A204.1 (cell line): ENCODE measurements around the gene PID1.

Experiments used
- FAIRE-seq: peaks from 2 replicates; lab custom pipeline; 2012; peaks lifted over from hg19 to GRCh38; lab: Jason Lieb, UNC

PID1 gene

DNA sequence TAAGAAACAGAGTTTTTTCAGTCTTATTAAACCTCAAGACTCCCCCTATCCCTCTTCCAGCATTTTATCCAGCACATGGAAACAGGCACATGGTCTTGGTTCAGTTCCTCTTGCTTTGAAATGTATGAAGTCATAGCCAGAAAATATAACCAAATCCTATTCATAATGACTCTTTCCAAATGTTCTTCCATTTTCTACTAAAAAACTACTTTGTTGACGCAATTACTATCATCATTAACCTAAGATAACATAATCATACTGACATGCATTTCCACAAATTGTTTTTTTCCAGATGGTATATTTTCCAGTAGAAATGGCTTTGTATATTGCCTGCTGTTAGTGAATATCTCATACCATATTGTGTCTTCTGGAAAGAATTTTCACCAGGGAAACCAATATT is 261.3 kb downstream of the PID1 start:
- no peak for FAIRE-seq

DNA sequence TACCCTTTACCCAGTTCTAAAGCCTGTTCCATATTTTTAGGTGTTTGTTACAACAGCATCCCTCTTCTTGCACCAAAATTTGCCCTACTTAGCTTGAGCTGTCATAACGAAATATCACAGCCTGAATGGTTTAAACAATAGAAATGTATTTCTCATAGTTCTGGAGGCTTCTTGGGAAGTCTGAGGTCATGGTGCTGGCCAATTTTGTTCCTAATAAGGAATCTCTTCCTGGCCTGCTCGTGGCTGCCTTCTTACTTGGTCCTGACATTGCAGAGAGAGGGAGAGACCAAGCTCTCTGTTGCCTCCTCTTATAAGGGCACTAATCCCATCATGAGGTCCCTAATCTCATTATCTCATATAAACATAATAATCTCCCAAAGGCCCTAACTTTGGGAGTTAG is 267.8 kb downstream of the PID1 start:
- FAIRE-seq, result no peak

DNA sequence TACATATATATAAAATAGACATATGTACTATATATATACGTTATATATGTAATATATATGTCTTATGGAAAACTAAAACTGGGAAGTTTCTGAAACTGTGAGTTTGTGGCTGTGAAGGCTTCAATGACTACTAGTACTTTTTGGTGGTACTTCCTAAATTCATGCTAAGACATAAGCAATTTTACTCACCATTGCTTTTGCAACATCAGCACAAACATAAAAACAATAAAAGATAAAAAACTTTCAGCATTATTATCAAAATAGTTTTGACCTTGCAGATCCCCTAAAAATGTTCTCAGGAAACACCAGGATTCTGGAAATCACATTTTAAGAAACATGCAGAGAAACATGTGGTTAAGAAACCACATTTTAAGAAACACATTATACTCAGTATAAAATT is 269.9 kb downstream of the PID1 start:
- no peak for FAIRE-seq

GRCh38 chr2:228999326-228999725 is 271.8 kb downstream of the PID1 start:
- FAIRE-seq, result no peak

DNA sequence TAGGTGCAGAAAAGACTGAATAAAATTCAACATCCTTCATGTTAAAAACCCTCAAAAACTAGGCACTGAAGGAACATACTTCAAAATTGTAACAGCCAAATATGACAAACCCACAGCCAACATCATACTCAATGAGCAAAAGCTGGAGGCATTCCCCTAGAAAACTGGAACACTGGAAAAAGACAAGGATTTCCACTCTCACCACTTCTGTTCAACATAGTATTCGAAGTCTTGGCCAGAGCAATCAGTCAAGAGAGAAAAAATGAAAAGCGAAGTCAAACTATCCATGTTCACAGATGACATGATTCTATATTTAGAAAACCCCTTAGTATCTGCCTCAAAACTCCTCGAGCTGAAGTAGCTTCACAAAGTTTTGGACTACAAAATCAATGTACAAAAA is 282.3 kb downstream of the PID1 start:
- FAIRE-seq, result no peak

DNA sequence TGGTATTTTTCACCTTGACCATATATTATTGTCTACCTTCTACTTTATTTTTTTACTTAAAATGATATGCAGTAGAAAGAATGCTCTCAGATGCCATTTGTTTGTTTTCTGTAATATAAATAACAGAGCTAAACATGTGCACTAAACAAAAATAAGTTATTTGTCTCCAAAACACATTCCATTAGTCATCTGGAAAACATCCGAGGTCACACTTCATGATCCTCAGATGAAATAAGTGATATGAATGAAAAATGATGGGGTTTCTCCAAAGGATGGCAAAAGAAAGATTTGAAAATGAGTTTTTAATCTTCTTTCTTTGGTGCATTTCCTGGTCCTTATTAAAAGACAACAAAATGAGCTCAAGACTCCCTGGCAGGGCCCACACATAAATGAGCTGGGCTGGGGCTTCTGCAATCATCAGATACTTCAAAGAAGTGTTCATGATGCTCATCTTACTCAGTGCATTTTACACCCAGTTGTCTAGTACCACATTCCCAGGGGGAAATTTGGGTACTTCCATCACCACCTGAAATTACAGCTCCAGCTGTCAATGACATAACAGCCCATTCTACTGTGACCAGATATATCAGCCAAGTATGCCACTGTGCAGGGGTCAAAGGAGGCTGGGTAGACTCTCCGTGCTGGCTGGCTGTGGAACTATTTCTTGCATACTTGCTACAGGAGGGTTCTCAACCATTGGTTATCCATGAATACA is 283.5 kb downstream of the PID1 start:
- FAIRE-seq, result no peak

GRCh38 chr2:228986961-228987360 is 284.1 kb downstream of the PID1 start:
- no peak for FAIRE-seq

GRCh38 chr2:228983700-228984099 is 287.4 kb downstream of the PID1 start:
- no peak for FAIRE-seq

DNA sequence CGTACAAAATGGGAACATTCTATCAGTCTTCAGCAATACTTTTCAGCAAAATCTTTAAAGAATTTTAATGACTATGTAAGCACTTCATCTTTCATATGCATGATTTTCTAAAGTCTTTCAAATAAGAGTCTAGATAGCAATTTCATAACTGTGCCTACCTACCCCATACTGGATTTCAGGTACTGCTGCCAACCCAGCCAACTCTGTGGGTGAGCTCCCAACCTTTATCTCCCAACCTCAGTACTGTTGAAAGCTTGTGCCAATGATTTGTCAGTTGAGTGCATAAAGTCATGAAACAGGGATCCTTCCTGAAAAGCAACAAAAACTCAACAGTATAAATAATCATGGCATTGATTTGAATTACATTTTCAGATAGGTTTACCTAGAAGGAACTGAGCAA is 296.9 kb downstream of the PID1 start:
- FAIRE-seq, result no peak
